ENCODE measurements around the gene WDR45. TPM values are rescaled to one million over a fixed set of nuclear protein-coding genes. Genes with fewer than 3 reads are reported as not detected.

Gene WDR45
- total and polyA plus RNA-seq, 2 of the 13 experiments (the other 11 are each of a cell fraction or from before 2014, with no cell fraction given): 16.4 to 65.5 TPM

DNA sequence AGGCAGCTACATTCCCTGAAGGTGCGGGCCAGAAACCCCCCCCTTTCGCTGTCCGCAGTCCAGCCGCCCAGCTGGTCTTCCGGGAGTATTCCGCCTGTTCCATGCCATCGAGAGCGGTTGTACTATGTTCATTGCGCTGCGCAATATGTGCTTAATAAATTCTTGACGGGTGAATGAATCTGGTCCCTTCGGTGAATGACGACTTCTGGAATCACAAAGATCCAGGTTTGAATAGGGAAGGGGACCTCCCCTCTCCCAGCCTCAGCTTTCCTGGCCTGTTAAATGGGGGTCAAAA is 35.8 kb downstream of the WDR45 start:
- no peak for ATAC-seq
- 0% methylated on average over 1 of the region's 13 CpGs for WGBS (ENCODE audit: low lambda C conversion rate)
- Histone ChIP-seq H3K27ac (ENCODE audit: extremely low read length, insufficient read depth, low read length) (peak overlapping the region; percentile 62), H3K4me3 (replicated peaks in 1 of 3; ENCODE audit: insufficient read depth in 1 of 3, low read depth in 2 of 3, low read length in 3 of 3) (peak overlapping the region; percentile 45 to 65 (median 61)), H3K4me2 (ENCODE audit: low read depth, low read length) (peak overlapping the region; percentile 76), H3K9me3 (ENCODE audit: low read length) (no peaks in the 10 kb centered on the region), H3K27me3 (ENCODE audit: control insufficient read depth in 1 of 2, insufficient read depth in 2 of 2, low read length in 2 of 2) (no peaks in the 10 kb centered on the region; a peak in 1 of 5 replicates), H3K4me1 (ENCODE audit: insufficient read depth, low read length) (peaks cover 41% of the 10 kb centered on the region), H2AFZ (ENCODE audit: low read length) (no peak overlapping the region), H3K79me2 (ENCODE audit: insufficient read depth, low read length) (peaks cover 16% of the 10 kb centered on the region), H3K9ac (ENCODE audit: insufficient read depth, low read depth, low read length) (peak overlapping the region; percentile 56), H4K20me1 (ENCODE audit: insufficient read depth, low read length) (no peaks in the 10 kb centered on the region), H3K36me3 (replicated peaks in 1 of 2; ENCODE audit: control insufficient read depth in 1 of 2, insufficient read depth in 2 of 2, low read length in 2 of 2) (peaks cover 0 to 3% of the 10 kb centered on the region in 2 experiments; a peak in 1 of 5 replicates)
- DNase-seq (ENCODE audit: low spot score): no peak
- BruUV-seq (replicated peaks): TSS peak; percentile 88
- no peak for FAIRE-seq
- intact Hi-C loops (cut with micrococcal nuclease; ENCODE audit: unreplicated experiment) (loop anchor here (2.0 to 5.0 kb wide), 2 partner anchors 57 to 87 kb away; partner anchors contain the start of gene OTUD5), in situ Hi-C loops (cut with HindIII; ENCODE audit: extremely low pct_ligation_motif_present, low pct_unique_long_range_greater_than_20kb) (no loop called here)
- ChIA-PET POLR2A (interaction anchor here (0.9 to 3.4 kb wide), 6 partner anchors 9 to 147 kb away, joined by 3 to 20 read pairs (median 7); partner anchors contain the start of genes GRIPAP1 and OTUD5), CTCF (ENCODE audit: low intra/inter-chr PET ratio, low total read pairs) (no interaction called here)
- TF ChIP-seq, protein P1, sequence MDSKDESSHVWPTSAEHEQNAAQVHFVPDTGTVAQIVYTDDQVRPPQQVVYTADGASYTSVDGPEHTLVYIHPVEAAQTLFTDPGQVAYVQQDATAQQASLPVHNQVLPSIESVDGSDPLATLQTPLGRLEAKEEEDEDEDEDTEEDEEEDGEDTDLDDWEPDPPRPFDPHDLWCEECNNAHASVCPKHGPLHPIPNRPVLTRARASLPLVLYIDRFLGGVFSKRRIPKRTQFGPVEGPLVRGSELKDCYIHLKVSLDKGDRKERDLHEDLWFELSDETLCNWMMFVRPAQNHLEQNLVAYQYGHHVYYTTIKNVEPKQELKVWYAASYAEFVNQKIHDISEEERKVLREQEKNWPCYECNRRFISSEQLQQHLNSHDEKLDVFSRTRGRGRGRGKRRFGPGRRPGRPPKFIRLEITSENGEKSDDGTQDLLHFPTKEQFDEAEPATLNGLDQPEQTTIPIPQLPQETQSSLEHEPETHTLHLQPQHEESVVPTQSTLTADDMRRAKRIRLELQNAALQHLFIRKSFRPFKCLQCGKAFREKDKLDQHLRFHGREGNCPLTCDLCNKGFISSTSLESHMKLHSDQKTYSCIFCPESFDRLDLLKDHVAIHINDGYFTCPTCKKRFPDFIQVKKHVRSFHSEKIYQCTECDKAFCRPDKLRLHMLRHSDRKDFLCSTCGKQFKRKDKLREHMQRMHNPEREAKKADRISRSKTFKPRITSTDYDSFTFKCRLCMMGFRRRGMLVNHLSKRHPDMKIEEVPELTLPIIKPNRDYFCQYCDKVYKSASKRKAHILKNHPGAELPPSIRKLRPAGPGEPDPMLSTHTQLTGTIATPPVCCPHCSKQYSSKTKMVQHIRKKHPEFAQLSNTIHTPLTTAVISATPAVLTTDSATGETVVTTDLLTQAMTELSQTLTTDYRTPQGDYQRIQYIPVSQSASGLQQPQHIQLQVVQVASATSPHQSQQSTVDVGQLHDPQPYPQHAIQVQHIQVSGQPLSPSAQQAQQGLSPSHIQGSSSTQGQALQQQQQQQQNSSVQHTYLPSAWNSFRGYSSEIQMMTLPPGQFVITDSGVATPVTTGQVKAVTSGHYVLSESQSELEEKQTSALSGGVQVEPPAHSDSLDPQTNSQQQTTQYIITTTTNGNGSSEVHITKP (CRISPR knock-in tag; IDR thresholded peaks at IDR 0.05; ENCODE audit: low read depth): peak; percentile 95
- TF ChIP-seq ZNF772 (CRISPR knock-in tag; IDR thresholded peaks at IDR 0.05) (no peak), MAF1 (CRISPR knock-in tag; IDR thresholded peaks at IDR 0.05; ENCODE audit: borderline replicate concordance) (no peak), ZNF33B (CRISPR knock-in tag; IDR thresholded peaks at IDR 0.05) (no peak), PRMT3 (CRISPR knock-in tag; IDR thresholded peaks at IDR 0.05; ENCODE audit: borderline replicate concordance, low read depth) (no peak), KDM1A (CRISPR knock-in tag; IDR thresholded peaks at IDR 0.05) (no peak), NRL (CRISPR knock-in tag; IDR thresholded peaks at IDR 0.05; ENCODE audit: borderline replicate concordance) (no peak), HNF4A (CRISPR knock-in tag; IDR thresholded peaks at IDR 0.05) (peak; percentile 52), ADNP (CRISPR knock-in tag; IDR thresholded peaks at IDR 0.05) (no peak), ZMYM3 (CRISPR knock-in tag; IDR thresholded peaks at IDR 0.05) (peak; percentile 68), ZNF234 (CRISPR knock-in tag; conservative IDR thresholded peaks at IDR 0.05) (no peak)
- TF ChIP-seq, protein P2, sequence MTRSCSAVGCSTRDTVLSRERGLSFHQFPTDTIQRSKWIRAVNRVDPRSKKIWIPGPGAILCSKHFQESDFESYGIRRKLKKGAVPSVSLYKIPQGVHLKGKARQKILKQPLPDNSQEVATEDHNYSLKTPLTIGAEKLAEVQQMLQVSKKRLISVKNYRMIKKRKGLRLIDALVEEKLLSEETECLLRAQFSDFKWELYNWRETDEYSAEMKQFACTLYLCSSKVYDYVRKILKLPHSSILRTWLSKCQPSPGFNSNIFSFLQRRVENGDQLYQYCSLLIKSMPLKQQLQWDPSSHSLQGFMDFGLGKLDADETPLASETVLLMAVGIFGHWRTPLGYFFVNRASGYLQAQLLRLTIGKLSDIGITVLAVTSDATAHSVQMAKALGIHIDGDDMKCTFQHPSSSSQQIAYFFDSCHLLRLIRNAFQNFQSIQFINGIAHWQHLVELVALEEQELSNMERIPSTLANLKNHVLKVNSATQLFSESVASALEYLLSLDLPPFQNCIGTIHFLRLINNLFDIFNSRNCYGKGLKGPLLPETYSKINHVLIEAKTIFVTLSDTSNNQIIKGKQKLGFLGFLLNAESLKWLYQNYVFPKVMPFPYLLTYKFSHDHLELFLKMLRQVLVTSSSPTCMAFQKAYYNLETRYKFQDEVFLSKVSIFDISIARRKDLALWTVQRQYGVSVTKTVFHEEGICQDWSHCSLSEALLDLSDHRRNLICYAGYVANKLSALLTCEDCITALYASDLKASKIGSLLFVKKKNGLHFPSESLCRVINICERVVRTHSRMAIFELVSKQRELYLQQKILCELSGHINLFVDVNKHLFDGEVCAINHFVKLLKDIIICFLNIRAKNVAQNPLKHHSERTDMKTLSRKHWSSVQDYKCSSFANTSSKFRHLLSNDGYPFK (CRISPR knock-in tag; IDR thresholded peaks at IDR 0.05; ENCODE audit: borderline replicate concordance): no peak
- TF ChIP-seq, protein P3, sequence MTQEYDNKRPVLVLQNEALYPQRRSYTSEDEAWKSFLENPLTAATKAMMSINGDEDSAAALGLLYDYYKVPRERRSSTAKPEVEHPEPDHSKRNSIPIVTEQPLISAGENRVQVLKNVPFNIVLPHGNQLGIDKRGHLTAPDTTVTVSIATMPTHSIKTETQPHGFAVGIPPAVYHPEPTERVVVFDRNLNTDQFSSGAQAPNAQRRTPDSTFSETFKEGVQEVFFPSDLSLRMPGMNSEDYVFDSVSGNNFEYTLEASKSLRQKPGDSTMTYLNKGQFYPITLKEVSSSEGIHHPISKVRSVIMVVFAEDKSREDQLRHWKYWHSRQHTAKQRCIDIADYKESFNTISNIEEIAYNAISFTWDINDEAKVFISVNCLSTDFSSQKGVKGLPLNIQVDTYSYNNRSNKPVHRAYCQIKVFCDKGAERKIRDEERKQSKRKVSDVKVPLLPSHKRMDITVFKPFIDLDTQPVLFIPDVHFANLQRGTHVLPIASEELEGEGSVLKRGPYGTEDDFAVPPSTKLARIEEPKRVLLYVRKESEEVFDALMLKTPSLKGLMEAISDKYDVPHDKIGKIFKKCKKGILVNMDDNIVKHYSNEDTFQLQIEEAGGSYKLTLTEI (CRISPR knock-in tag; conservative IDR thresholded peaks at IDR 0.05): no peak
- TF ChIP-seq, protein P4, sequence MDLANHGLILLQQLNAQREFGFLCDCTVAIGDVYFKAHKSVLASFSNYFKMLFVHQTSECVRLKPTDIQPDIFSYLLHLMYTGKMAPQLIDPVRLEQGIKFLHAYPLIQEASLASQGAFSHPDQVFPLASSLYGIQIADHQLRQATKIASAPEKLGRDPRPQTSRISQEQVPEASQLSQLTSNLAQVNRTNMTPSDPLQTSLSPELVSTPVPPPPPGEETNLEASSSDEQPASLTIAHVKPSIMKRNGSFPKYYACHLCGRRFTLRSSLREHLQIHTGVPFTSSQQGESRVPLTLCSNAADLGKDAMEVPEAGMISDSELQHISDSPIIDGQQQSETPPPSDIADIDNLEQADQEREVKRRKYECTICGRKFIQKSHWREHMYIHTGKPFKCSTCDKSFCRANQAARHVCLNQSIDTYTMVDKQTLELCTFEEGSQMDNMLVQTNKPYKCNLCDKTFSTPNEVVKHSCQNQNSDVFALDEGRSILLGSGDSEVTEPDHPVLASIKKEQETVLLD (CRISPR knock-in tag; IDR thresholded peaks at IDR 0.05; ENCODE audit: low read depth): no peak
- TF ChIP-seq, protein P5, sequence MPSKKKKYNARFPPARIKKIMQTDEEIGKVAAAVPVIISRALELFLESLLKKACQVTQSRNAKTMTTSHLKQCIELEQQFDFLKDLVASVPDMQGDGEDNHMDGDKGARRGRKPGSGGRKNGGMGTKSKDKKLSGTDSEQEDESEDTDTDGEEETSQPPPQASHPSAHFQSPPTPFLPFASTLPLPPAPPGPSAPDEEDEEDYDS (CRISPR knock-in tag; IDR thresholded peaks at IDR 0.05): no peak
